Activated CD8-positive, alpha-beta memory T cell treated with anti-CD3 and anti-CD28 coated beads for 4 hours (primary cell): ENCODE data around the gene SIPA1L3.
"Not testable (repeated sequence)": the region's sequence is repeated elsewhere in the genome, so short reads cannot be mapped to it uniquely, and the experiment has no call there.

Source experiments
- DNase-seq, 2 donors: peaks; one replicate each; pipeline ENCODE4 v3.0.0-alpha.2; 2020; ENCODE audit warnings: low read depth in 2 of 2

SIPA1L3 gene

DNA sequence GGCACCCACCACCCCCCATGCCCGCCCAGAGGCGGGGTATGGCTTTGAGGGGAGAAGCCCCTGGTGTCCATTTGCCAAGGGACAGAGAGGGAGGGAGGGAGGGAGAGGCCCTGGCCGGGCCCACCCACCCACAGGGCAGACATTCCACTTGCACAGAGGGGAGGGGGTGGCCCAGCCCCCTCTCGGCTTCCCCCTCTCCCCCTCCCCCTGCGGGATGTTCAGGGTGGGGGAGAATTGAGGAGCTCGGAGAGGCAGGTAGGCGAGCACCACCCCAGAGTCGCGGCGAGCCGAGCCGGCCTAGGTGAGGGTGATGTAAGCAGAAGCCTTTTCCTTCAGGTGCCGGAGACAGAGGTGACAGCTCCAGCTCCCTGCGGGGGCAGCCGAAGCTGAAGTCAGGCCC, 304.8 kb downstream of the SIPA1L3 start:
- no peak for DNase-seq

- no peak for DNase-seq
These were observed 306.5 kb downstream of the SIPA1L3 start for GRCh38 chr19:38213469-38213868.

GRCh38 chr19:38213911-38214625, 307.1 kb downstream of the SIPA1L3 start:
- peak; percentile 32 to 35 for DNase-seq

DNA sequence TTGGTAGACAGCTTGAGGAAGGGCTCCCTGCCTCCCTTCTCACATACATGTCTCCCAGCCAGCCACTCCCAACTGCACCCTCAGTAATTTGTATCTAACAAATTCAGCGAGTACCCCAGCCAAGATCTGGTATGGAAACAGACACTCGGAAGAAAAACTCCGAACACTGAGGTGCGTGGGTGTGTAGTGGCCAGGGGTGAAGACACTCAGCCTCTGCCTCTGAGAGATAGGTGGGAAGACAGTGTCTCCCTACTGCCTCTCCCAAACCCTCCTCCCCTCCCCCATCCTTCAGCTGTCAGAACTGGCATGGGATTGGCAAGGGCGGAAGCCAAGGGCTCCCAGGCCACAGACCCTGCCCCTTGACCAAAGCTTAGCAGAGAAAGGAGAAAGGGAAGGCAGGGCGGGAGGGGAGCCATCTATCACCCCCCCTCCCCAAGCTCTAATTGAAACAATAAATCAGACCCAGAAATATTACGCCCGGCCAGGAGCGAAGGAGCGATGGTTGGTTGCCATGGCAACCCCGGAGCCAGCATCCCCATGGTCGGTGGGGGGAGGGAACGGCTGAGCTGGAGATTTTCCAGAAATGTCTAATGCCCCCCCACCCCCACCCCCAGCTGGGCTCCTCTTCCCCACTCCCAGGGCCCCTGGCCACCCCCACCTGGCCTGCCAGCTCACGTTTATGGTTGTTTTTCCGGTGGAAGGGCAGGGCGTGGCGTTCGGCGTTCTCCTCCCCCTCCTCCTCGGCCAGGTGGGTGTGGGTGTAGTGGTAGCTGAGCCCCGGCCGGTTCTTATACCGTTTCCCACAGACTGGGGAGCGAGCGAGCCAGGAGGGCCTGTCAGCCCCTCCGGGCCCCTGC, 310.0 kb downstream of the SIPA1L3 start:
- DNase-seq, result no peak

DNA sequence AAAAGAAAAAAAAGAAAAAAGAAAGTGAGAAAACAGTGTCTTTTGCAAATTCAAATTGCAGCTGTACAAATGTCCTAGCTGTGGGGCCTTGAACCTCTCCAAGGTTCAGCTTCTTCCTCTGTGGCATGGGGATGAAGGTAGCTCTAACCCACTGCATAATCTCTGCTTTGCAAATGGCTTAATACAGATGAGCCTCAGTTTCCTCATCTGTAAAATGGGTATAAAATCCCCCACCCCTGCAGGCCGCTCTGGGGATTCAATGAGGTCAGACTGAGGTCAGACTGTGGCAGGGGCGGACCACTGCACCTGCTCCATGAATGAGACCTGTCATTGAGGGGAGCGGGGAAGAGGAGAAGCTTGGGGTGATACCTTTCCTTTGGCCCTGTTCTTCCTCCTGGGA, 311.2 kb downstream of the SIPA1L3 start:
- DNase-seq, result no peak

DNA sequence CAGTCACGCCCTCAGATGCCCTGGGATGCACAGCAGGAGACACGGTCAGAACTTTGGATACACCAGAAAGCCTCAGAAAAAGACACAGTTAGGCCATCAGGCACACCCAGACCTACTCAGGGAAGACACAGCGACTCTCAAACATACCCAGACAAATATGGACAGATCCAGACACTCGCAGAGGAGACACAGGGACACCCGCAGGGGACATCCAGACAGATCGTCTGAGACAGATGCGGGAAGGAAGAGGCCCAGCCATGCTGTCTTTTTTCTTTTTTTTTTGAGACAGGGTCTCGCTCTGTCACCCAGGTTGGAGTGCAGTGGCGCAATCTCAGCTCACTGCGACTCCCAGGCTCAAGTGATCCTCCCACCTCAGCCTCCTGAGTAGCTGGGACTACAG, 312.2 kb downstream of the SIPA1L3 start:
- no peak for DNase-seq

- DNase-seq, result no peak
These were observed 314.4 kb downstream of the SIPA1L3 start for GRCh38 chr19:38221421-38221820.

DNA sequence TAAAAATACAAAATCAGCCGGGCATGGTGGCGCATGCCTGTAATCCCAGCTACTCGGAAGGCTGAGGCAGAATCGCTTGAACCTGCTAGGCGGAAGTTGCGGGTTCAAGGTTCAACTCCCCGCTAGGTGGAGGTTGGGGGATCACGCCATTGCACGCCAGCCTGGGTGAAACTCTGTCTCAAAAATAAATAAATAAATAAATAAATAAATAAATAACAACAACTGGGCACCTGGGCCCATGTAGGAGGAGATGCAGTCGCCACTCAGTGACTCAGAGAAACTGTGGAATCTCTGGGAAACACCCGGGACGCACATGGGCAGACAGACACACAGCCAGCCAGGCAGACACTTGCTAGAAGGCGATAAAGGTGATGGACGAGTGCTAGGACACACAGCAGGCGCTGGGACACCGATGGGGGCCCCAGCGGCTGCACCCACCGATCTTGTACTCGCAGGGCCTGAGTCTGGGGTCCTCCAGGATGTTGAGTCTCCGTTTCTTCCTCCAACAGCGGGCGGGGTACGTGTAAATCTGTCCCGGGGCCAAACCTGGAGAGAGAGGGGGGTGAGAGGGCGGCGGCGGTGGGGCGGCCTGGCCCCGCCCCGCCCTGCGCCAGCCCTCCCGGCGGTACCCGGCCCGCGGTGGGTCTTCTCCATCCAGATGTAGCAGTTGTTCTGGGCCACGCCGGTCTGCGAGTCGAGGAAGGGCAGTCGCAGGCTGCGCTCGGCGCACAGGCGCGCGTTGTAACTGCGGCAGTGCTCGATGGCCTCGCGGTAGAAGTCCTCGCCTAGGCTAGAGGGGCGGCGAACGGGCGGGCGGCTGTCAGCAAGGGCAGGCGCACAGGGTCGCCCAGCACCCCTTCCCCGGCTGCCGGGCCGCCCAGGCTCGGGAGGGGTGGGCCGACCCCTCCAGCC, 315.2 kb downstream of the SIPA1L3 start:
- DNase-seq, result no peak

GRCh38 chr19:38223119-38223523, 316.1 kb downstream of the SIPA1L3 start:
- no peak for DNase-seq

DNA sequence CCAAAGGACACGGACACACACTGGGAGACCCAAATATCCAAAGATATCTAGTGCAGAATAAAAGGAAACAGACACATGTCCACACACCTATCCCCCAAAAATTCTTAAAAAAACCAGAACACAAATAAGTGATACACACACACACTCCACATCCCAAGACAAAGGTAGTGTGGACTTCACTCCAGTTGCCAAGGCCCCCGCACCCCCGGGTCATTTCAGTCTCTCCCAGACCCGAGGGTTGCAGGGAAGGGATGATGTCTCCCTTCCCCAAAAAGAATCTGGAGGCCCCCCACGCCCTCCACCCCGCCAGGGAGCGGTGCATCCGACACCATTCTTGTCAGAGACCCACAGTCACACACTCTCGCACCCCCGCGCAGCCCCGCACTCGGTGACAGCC, 316.6 kb downstream of the SIPA1L3 start:
- no peak for DNase-seq

- peak; percentile 15 to 29 for DNase-seq
These were observed 317.2 kb downstream of the SIPA1L3 start, which contains the start of gene DPF1 for GRCh38 chr19:38224014-38224862. TSS of gene DPF1 (minus strand) at chr19:38224222. CDS start at chr19:38224142, 80 bp downstream.

DNA sequence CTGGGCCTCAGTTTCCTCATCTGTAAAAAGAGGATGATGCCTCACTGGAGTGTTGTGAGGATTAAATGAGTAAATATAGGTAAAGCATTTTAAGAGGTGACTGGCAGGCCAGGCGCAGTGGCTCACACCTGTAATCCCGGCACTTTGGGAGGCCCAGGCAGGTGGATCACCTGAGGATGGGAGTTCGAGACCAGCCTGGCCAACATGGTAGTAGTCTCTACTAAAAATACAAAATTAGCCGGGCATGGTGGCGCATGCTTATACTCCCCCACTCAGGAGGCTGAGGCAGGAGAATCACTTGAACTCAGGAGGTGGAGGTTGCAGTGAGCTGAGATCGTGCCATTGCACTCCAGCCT, 317.8 kb downstream of the SIPA1L3 start:
- DNase-seq, result not testable (repeated sequence)

DNA sequence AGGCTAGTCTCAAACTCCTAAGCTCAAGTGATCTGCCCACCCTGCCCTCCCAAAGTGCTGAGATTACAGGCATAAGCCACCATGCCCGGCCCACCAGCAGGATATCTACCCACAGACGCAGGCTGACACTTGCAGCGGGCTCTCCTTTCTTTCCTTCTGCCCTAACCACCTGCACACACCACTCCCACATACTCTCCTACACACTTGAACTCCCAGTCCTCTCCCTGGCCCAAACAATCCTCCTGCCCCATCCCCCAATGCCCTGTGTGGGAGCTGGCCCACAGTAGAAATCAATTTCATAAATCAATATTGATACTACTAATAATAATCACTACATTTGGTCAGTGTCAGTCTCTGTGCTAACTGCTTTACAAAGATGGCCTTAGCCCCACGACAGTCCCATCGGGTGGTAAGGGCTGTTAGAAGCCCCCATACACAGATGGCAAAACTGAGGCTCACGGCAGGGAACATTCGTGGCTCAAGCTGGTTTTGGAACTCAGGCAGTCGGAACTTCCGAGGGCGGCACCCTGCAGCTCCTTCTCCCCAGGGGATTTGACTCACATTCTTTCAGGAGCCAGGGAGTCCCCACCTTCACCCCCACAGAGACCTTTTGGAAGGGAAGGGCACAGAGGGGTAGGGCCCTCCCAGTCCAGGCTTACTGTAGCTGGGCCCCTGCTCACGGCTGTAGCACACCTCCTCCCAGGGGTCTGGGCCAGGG, 320.4 kb downstream of the SIPA1L3 start:
- DNase-seq, result no peak

- DNase-seq, result no peak
These were observed 321.0 kb downstream of the SIPA1L3 start for GRCh38 chr19:38228005-38228377.

DNA sequence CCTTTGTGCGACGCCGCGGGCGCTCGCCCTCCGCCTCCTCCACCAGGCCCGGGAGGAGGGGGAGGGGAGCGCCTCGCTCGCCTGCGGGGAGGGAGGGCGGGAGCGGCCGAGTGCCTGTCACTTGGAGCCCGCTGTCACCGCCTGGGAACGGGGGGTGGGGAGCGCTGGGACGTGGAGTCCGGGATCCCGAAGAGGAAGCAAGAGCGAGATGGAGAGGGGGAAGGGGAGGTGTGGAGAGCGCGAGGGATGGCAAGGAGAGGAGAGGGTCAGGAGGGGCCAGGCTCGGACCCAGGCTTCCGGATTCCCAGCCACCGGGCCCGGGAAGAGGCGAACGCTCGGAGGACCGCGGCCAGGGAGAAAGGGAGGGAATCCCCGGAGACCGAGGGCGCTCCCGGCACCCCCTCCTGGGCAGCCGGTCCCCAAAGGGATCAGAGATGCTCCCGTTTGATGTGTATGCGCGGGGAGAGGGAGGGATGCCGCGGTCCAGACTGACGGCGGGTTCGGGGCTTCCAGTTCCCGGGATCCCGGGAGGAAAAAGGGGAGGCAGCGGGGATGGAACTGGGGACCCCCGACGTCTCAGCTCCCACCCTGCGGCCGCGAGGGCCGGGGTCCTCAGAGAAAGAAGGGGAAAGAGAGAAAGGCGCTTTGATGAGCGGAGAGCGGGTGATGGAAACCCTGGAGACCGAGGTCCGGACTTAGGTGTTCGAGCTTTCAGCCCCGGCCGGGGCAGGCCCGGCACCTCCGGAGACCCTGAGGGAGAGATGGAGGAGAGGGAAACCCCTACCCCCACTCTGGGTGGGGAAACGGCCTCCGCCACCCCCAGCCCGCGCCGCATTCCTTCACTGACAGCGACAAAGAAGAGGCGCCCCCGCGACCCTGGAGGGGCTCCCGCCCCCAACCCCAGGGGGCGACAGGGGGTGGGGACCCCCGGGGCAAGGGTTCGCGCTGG, 321.8 kb downstream of the SIPA1L3 start:
- DNase-seq, result no peak

DNA sequence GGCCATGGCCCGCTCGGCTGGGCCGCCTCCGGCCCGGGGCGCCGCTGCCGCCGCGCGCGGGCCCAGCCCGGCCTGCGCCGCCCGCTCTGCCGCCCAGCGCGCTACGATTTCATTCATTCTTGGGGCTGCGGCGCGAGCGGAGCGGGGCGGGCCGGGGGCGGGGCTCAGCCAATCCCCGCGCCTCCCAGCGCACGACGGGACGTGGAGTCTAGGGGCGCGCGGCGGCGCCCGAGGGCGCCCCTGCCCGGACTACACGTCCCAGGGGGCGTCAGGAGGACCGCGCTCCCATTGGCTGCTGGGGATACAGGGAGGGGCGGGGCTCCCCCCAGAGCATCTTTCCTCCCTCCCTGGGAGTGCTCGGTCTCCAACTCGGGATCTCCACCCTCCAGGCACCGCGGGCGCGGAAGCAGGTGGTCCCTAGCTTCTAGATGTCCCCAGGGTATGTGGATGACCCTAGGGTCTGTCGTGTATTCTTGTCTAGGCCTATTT, 322.6 kb downstream of the SIPA1L3 start:
- DNase-seq, result peak in 1 of 2 donors; percentile 23

- DNase-seq, result not testable (repeated sequence)
These were observed 323.6 kb downstream of the SIPA1L3 start for GRCh38 chr19:38230506-38231133.

DNA sequence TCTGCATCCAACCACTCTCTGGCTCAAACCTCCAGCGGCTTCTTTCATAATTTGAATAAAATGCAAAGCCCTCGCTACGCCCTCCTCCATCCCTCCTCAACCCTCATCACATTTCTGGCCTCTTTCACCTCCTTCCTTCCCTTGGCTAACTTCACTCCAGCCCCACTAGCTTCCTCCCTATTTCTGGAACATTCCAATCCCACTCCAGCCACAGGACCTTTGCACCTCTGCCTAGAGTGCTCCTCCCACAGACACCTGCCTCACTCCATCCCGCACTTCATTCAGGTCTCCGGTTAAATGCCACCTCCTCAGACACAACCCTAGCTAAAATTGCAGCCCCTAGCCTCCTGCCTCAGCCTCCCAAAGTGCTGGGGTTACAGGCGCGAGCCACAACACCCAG, 324.9 kb downstream of the SIPA1L3 start:
- no peak for DNase-seq
